ENCODE results near the gene NOS2.
"Not testable (repeated sequence)": the region's sequence is repeated elsewhere in the genome, so short reads cannot be mapped to it uniquely, and the experiment has no call there.

Gene NOS2

DNA sequence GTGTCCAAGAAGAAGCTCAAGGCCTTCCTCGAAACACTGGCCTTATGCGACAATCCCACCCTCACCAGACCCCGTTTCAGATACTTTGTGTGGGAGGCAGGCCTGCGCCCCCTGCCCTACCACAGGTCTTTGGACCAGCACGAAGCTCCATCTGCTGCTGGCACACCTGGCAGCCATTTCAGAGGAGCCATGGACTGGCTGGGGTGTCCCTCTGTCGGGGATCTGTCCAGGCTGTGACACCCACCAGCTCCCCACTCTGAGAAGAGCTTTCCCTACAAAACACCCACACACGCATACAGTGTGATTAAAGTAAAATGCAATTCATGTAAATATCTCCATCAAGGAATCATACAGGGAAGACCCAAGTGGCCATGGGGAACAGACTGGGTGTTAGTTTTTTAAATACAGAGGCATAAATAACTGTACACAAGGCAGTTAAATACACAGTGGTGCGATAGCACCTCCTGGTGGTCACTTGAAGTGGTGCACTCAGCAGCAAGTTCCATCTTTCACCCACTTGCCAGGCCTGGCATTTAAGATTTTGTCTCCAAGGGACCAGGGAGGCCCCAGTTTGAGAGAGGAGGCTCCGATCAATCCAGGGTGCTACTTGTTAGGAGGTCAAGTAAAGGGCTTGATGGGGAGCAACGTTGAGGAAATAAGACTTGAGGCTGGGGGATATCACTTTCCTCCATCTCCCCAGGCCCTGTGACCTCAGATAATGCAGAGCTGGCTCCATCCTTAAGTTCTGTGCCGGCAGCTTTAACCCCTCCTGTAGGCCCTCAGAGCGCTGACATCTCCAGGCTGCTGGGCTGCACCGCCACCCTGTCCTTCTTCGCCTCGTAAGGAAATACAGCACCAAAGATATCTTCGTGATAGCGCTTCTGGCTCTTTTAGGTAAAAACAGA lies 43.6 kb downstream of the NOS2 start:
- Histone ChIP-seq H3K4me1 (ENCODE audit: low read depth, poor library complexity, severe bottlenecking) (no peaks in the 10 kb centered on the region), H3K79me2 (ENCODE audit: insufficient read depth, low read depth) (no peaks in the 10 kb centered on the region), H3K36me3 (ENCODE audit: insufficient read depth) (no peaks in the 10 kb centered on the region), H3K4me3 (IDR thresholded peaks at IDR 0.05; ENCODE audit: insufficient read depth, low read depth, low read length) (no peak overlapping the region), H4K20me1 (ENCODE audit: insufficient read depth) (no peaks in the 10 kb centered on the region), H3K27me3 (ENCODE audit: insufficient read depth, low read depth) (no peaks in the 10 kb centered on the region; the same call in 1 of the 2 replicates), H3K4me2 (no peak overlapping the region), H3K27ac (no peak overlapping the region), H3K9ac (no peak overlapping the region), H2AFZ (ENCODE audit: low read depth) (no peak overlapping the region)
- TF ChIP-seq, protein P1, sequence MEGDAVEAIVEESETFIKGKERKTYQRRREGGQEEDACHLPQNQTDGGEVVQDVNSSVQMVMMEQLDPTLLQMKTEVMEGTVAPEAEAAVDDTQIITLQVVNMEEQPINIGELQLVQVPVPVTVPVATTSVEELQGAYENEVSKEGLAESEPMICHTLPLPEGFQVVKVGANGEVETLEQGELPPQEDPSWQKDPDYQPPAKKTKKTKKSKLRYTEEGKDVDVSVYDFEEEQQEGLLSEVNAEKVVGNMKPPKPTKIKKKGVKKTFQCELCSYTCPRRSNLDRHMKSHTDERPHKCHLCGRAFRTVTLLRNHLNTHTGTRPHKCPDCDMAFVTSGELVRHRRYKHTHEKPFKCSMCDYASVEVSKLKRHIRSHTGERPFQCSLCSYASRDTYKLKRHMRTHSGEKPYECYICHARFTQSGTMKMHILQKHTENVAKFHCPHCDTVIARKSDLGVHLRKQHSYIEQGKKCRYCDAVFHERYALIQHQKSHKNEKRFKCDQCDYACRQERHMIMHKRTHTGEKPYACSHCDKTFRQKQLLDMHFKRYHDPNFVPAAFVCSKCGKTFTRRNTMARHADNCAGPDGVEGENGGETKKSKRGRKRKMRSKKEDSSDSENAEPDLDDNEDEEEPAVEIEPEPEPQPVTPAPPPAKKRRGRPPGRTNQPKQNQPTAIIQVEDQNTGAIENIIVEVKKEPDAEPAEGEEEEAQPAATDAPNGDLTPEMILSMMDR (conservative IDR thresholded peaks at IDR 0.05; ENCODE audit: low read depth, low read length), result peak; percentile 93

DNA sequence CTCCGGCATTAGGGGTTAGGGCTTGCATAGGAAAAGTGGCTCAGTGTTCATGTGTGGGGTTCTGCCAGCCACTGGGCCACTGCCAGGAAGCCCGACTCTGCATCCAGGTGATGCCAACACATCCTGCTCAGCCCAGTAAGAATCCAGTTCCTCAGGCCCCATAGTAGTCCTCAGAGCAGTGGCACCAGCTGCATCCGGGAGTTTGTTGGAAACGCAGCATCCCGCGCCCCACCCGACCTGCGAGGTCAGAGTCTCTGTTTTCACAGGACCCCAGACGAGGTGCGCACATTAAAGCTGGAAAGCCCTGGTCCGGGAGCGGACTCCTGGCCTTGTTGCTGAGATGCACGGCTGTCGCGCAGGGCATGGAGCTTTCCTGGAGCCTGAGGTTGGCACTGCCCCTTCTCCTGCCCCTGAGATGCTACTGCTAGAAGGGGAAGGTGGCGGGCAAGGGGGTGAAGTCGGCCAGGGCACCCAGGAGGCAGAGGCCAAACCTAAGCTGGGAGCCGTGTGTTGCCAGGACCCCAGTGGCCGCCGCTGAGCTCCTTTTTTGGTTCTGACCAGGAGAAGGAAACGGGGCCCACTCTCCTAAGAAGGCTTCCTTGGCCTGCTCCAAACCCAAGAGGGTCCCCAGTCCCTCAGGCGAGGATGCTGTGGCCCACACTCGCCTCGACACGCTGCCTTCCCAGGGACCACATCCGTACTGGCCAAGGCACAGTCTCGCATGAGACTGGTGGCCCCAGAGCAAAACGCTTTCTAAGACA lies 44.4 kb downstream of the NOS2 start:
- Histone ChIP-seq H3K36me3 (ENCODE audit: insufficient read depth) (no peaks in the 10 kb centered on the region), H3K9ac (no peak overlapping the region), H3K79me2 (ENCODE audit: insufficient read depth, low read depth) (no peaks in the 10 kb centered on the region), H3K4me3 (IDR thresholded peaks at IDR 0.05; ENCODE audit: insufficient read depth, low read depth, low read length) (no peak overlapping the region), H3K4me2 (no peak overlapping the region), H3K4me1 (ENCODE audit: low read depth, poor library complexity, severe bottlenecking) (no peaks in the 10 kb centered on the region), H4K20me1 (ENCODE audit: insufficient read depth) (no peaks in the 10 kb centered on the region), H2AFZ (ENCODE audit: low read depth) (no peak overlapping the region), H3K27me3 (ENCODE audit: insufficient read depth, low read depth) (no peaks in the 10 kb centered on the region; the same call in 1 of the 2 replicates), H3K27ac (no peak overlapping the region)
- TF ChIP-seq, protein P1 (conservative IDR thresholded peaks at IDR 0.05; ENCODE audit: low read depth, low read length), result no peak

DNA sequence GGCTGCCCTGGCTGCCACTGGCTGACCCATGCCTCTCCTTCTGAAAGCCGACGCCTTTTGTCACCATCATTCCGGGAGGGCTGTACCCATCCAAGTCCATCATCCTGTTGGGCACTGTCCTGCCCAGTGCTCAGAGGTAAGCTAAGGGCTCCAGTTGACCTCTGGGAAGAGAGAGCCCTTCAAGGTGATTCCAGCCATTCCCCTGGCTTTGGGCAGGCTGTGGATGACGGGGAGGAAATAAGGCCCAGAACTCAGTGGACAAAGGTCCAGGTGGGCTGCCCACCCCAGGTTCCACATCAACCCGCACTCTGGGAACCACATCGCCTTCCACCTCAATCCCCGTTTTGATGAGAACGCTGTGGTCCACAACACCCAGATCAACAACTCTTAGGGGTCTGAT lies 45.8 kb downstream of the NOS2 start:
- Histone ChIP-seq H3K4me2 (no peak overlapping the region), H3K27me3 (ENCODE audit: insufficient read depth, low read depth) (no peaks in the 10 kb centered on the region), H4K20me1 (ENCODE audit: insufficient read depth) (no peaks in the 10 kb centered on the region), H3K9ac (no peak overlapping the region), H3K4me1 (ENCODE audit: low read depth, poor library complexity, severe bottlenecking) (no peaks in the 10 kb centered on the region), H3K79me2 (ENCODE audit: insufficient read depth, low read depth) (no peaks in the 10 kb centered on the region), H2AFZ (ENCODE audit: low read depth) (no peak overlapping the region), H3K36me3 (ENCODE audit: insufficient read depth) (no peaks in the 10 kb centered on the region), H3K27ac (no peak overlapping the region), H3K4me3 (IDR thresholded peaks at IDR 0.05; ENCODE audit: insufficient read depth, low read depth, low read length) (no peak overlapping the region)
- TF ChIP-seq, protein P1 (conservative IDR thresholded peaks at IDR 0.05; ENCODE audit: low read depth, low read length), result no peak

DNA sequence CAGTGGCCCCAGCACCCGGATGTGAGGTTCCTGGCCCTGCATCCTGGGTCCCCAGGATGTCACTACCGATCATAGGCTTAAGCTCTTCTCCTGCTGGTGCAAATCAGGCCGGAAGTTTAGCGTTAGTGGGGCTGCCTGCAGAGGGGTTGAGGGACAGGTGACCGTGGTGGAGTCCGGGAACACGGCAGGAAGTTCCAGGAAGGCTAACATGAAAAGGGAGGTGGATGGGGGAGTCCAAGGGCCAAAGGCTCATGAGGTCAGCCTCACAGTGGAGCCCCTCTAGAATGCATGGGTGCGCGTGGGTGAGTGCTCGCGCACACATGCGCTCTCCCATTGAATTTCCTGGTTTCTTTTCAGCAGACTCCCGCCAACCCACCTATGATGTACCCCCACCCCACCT lies 46.6 kb downstream of the NOS2 start:
- H3K27ac ChIP-seq; H4K20me1 ChIP-seq (ENCODE audit: insufficient read depth); H3K9ac ChIP-seq; H3K27me3 ChIP-seq (ENCODE audit: insufficient read depth, low read depth); H2AFZ ChIP-seq (ENCODE audit: low read depth); H3K36me3 ChIP-seq (ENCODE audit: insufficient read depth); H3K4me2 ChIP-seq; H3K79me2 ChIP-seq (ENCODE audit: insufficient read depth, low read depth); H3K4me1 ChIP-seq (ENCODE audit: low read depth, poor library complexity, severe bottlenecking); H3K4me3 ChIP-seq (IDR thresholded peaks at IDR 0.05; ENCODE audit: insufficient read depth, low read depth, low read length): not testable (repeated sequence)

DNA sequence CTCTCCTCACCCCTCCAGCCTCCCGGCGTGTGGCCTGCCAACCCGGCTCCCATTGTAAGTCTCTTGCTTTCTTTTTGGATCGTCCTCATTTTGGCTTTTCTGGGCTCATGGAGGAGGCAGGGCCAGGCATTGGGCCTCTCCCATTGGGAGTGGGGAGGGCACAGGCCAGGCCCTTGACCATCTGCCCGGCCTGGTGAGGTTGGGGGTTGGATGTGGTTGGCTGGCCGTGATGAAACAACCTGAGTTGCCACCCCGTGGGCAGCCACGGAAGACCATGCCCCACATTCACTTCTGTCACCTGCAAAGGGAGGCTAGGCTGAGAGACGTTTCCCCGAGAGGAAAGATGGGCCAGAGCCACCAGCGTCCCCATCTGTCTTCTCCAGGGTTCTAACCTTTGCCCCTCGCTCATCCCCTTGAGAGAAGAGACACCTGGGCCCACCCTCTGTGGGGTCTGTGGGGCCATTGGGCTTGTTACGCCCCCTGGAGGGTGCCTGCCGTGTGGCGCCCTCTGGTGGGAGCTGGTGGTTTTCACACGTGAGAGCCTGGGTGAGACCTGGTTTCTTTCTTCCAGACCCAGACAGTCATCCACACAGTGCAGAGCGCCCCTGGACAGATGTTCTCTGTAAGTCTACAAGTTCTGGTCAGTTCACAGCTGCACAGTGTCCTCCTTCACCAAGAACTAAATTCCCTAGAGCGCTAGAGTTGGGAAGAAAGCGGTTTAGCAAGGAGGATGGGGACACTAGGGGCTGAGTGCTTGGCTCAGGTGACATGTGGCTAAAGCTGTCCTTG lies 47.3 kb downstream of the NOS2 start:
- H3K4me1 ChIP-seq (ENCODE audit: low read depth, poor library complexity, severe bottlenecking); H3K4me2 ChIP-seq; H3K36me3 ChIP-seq (ENCODE audit: insufficient read depth); H3K9ac ChIP-seq; H2AFZ ChIP-seq (ENCODE audit: low read depth); H3K4me3 ChIP-seq (IDR thresholded peaks at IDR 0.05; ENCODE audit: insufficient read depth, low read depth, low read length); H3K27me3 ChIP-seq (ENCODE audit: insufficient read depth, low read depth); H4K20me1 ChIP-seq (ENCODE audit: insufficient read depth); H3K79me2 ChIP-seq (ENCODE audit: insufficient read depth, low read depth); H3K27ac ChIP-seq: not testable (repeated sequence)
